ENCODE measurements around the gene CARD10.
"Not testable (repeated sequence)": the region's sequence is repeated elsewhere in the genome, so short reads cannot be mapped to it uniquely, and the experiment has no call there.

CARD10 gene

GRCh38 chr22:37529652-37530345 is 10.6 kb upstream of the CARD10 start:
- TF ChIP-seq POLR2AphosphoS5 (IDR thresholded peaks at IDR 0.05; ENCODE audit: low read depth, low read length) (no peak), POLR2A (IDR thresholded peaks at IDR 0.05; ENCODE audit: low read depth, low read length) (no peak), TAF1 (IDR thresholded peaks at IDR 0.05; ENCODE audit: borderline replicate concordance, low read depth, low read length) (no peak)
- FAIRE-seq (no peak), DNase-seq (ENCODE audit: insufficient read length) (no peak)

- not testable (repeated sequence) for FAIRE-seq; DNase-seq (ENCODE audit: insufficient read length)
These were observed 8.7 kb upstream of the CARD10 start for GRCh38 chr22:37527952-37528351.

GRCh38 chr22:37527081-37527752 is 8.0 kb upstream of the CARD10 start:
- FAIRE-seq; DNase-seq (ENCODE audit: insufficient read length): not testable (repeated sequence)

GRCh38 chr22:37526376-37526775 is 7.2 kb upstream of the CARD10 start:
- TF ChIP-seq TAF1 (IDR thresholded peaks at IDR 0.05; ENCODE audit: borderline replicate concordance, low read depth, low read length) (no peak), POLR2A (IDR thresholded peaks at IDR 0.05; ENCODE audit: low read depth, low read length) (no peak), POLR2AphosphoS5 (IDR thresholded peaks at IDR 0.05; ENCODE audit: low read depth, low read length) (no peak)
- no peak for DNase-seq (ENCODE audit: insufficient read length)
- FAIRE-seq: no peak

- no peak for FAIRE-seq
- no peak for DNase-seq (ENCODE audit: insufficient read length)
- no peak for TF ChIP-seq POLR2AphosphoS5 (IDR thresholded peaks at IDR 0.05; ENCODE audit: low read depth, low read length)
- TF ChIP-seq POLR2A (IDR thresholded peaks at IDR 0.05; ENCODE audit: low read depth, low read length): no peak
These were observed 6.6 kb upstream of the CARD10 start for GRCh38 chr22:37525746-37526350.

- DNase-seq (ENCODE audit: insufficient read length) (no peak), FAIRE-seq (no peak)
- TF ChIP-seq TAF1 (IDR thresholded peaks at IDR 0.05; ENCODE audit: borderline replicate concordance, low read depth, low read length): no peak
- TF ChIP-seq POLR2A (IDR thresholded peaks at IDR 0.05; ENCODE audit: low read depth, low read length): no peak
- no peak for TF ChIP-seq POLR2AphosphoS5 (IDR thresholded peaks at IDR 0.05; ENCODE audit: low read depth, low read length)
These were observed 6.0 kb upstream of the CARD10 start for GRCh38 chr22:37525073-37525745.

- FAIRE-seq (no peak), DNase-seq (ENCODE audit: insufficient read length) (no peak)
- no peak for TF ChIP-seq TAF1 (IDR thresholded peaks at IDR 0.05; ENCODE audit: borderline replicate concordance, low read depth, low read length)
These were observed 3.3 kb upstream of the CARD10 start for GRCh38 chr22:37522482-37522881.

GRCh38 chr22:37521236-37521739 is 2.1 kb upstream of the CARD10 start:
- FAIRE-seq (no peak), DNase-seq (ENCODE audit: insufficient read length) (no peak)
- no peak for TF ChIP-seq TAF1 (IDR thresholded peaks at IDR 0.05; ENCODE audit: borderline replicate concordance, low read depth, low read length)
- TF ChIP-seq POLR2A (IDR thresholded peaks at IDR 0.05; ENCODE audit: low read depth, low read length): no peak

- DNase-seq (ENCODE audit: insufficient read length): no peak
These were observed 1.6 kb upstream of the CARD10 start for GRCh38 chr22:37520776-37521191.

GRCh38 chr22:37518509-37519267 is 527 bp downstream of the CARD10 start:
- DNase-seq (ENCODE audit: insufficient read length) (no peak), FAIRE-seq (no peak)
- no peak for TF ChIP-seq POLR2AphosphoS5 (IDR thresholded peaks at IDR 0.05; ENCODE audit: low read depth, low read length)
- TF ChIP-seq POLR2A (IDR thresholded peaks at IDR 0.05; ENCODE audit: low read depth, low read length): no peak
- TF ChIP-seq TAF1 (IDR thresholded peaks at IDR 0.05; ENCODE audit: borderline replicate concordance, low read depth, low read length): no peak

More at GRCh38 chr22:37520776-37521191, 1.6 kb upstream of the CARD10 start:
- FAIRE-seq: no peak
- TF ChIP-seq POLR2A (IDR thresholded peaks at IDR 0.05; ENCODE audit: low read depth, low read length) (no peak), TAF1 (IDR thresholded peaks at IDR 0.05; ENCODE audit: borderline replicate concordance, low read depth, low read length) (no peak), POLR2AphosphoS5 (IDR thresholded peaks at IDR 0.05; ENCODE audit: low read depth, low read length) (no peak)

GRCh38 chr22:37517826-37518450 is 1.3 kb downstream of the CARD10 start:
- no peak for FAIRE-seq
- no peak for TF ChIP-seq POLR2AphosphoS5 (IDR thresholded peaks at IDR 0.05; ENCODE audit: low read depth, low read length)
- TF ChIP-seq TAF1 (IDR thresholded peaks at IDR 0.05; ENCODE audit: borderline replicate concordance, low read depth, low read length): no peak
- TF ChIP-seq POLR2A (IDR thresholded peaks at IDR 0.05; ENCODE audit: low read depth, low read length): no peak

More at GRCh38 chr22:37517826-37518450, 1.3 kb downstream of the CARD10 start:
- no peak for DNase-seq (ENCODE audit: insufficient read length)
